PFSK-1 (cell line): ENCODE measurements around the gene FGD6.

Experiments used
- POLR2AphosphoS5 ChIP-seq: IDR thresholded peaks from 2 replicates; pipeline ENCODE4 v1.6.1; 2012; ENCODE audit warnings: low read depth, mild to moderate bottlenecking, control low read depth, low read length, moderate library complexity
- TAF1 ChIP-seq: IDR thresholded peaks from 2 replicates; pipeline ENCODE4 v1.6.1; 2012; ENCODE audit warnings: low read length, control low read depth, borderline replicate concordance; ENCODE audit not compliant: insufficient read depth

- no peak for TF ChIP-seq TAF1
- TF ChIP-seq POLR2AphosphoS5 = no peak
Observed at GRCh38 chr12:95126076-95126475, 91.2 kb downstream of the FGD6 start.
